Smooth muscle cell of trachea (primary cell): ENCODE data around the gene TMEM170B. TPM values are rescaled to one million over a fixed set of nuclear protein-coding genes. Genes with fewer than 3 reads are reported as not detected.

Experiments used
- total RNA-seq: library from RNA; depleted of rRNA; stranded (reverse); fragments of >200 nt; gene quantifications from 2 replicates; pipeline ENCODE4 v1.2.1, GENCODE V29; 2014

The TMEM170B gene, protein sequence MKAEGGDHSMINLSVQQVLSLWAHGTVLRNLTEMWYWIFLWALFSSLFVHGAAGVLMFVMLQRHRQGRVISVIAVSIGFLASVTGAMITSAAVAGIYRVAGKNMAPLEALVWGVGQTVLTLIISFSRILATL
- 0.87 and 1.3 TPM in 2 replicates for total RNA-seq

DNA sequence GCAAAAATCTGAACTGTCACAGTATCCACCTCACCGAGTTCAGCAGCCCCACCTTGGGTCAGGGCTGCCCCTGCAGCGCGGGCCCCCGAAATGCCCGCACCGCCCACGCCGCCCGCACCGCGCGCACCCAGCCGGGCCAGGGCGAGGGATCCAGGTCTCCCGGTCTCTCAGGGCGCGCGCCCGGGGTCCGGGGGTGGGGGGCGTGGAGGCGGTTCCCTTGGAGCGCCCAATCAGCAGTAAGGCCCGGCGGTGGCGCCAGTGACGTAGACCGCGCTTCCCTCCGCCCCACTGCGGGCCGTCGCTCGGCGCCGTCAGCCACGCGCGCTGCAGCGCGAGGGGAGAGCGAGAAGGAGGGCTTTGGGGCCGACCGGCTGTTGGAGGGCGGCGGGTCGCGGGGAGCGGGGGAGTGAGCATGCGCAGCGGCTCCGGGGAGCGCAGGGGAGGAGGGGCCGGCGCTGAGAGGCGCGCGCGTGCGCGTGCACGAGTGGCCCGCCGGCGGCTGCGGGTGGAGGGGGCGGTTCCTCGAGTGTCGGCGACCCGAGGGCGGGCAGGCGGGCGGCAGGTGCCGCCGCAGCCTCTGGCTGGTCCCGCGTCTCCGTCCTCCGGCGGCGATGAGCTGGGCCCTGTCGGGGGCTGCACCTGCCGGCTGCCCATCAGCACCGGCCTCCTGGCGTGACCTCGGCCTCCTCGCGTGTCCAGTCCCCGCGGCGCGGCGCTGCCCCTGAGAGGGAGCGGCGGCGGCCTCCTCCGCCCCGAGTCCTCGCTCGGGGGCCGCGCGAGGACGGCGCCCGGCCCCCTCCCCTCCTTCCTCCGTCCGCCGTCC lies at the start of gene TMEM170B:
Gene TMEM170B, plus strand, starts transcription at position 521 of the 823 bp plus-strand sequence. CDS start 529 bp downstream, outside the sequence.

Other genes starting within 250 kb of the TMEM170B start
- gene ADTRP, start 241.1 kb downstream of the TMEM170B start, total RNA-seq, result 1.0 and 2.3 TPM in 2 replicates